ENCODE results near the gene PDE2A.

Gene PDE2A

DNA sequence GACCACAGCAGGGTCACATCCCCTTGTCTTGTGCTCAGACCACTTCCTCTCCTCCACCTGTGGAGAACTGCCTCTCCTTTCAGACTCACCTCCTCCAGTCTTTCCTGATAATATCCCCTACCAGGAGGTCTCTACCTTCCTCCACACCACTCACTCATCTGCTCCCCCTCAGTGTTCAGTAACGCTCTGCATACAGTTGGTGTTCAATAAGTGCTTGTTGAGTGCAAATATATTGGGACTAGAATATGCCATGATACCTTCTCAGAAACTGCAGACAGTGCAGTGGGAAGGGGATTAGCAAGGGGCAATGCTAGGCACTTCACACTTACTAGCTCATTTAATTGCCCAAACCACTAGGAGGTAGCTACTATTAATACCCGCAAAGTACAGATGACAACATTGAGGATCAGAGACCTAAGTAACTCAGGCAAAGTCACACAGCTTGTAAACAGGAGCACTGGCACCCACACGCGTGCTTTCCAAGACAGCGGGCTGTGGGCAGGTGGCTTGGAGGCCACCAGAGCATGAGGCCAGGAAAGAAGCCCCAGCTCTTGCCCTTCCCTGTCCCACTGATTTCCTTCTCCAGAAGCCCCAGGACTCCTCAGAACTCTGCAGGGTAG lies 8.1 kb upstream of the PDE2A start:
- no peak for DNase-seq

DNA sequence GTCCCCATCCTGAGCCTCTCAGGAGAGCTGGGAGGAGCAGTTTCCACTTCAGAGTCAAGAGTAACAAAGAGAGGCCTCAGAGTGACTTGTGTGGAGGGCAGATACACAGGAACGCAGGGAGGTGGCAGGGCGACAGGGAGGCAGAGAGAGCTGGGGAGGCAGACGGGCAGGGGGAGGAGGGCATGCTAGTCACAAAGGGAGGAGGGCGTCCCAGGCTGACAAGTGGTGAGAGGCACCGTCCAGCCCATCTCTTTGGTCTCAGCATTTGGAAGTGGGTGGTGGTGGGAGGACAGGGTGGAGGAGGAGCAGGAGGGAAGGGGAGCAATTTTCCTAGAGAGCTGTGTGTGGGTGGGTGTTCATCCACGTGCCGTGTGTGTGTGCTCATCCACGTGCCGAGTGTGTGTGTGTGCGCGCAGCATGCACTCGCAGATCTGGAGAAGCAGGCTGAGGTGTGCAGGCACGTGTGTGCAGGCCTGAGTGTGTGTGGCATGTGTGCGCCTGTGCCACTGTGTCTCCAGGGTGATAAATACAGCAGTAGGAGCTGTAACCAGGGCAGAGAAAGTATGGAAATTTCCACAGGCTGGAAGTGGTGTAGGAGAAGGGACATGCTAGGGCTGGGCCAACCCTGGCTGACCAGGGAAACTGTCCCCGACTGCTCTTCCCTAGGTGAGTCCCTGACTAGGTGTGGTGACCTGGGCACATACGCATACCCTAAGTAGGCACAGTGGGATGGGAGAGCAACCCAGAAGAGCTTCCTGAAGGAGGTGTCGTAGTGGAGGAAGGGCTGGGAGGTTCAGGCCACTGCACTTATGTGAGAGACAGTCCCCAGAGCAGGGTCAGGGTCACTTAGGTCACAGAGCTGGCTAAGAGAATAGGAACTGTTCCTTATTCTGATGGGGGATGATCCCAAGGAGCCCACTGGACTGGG lies 7.3 kb upstream of the PDE2A start:
- no peak for DNase-seq

DNA sequence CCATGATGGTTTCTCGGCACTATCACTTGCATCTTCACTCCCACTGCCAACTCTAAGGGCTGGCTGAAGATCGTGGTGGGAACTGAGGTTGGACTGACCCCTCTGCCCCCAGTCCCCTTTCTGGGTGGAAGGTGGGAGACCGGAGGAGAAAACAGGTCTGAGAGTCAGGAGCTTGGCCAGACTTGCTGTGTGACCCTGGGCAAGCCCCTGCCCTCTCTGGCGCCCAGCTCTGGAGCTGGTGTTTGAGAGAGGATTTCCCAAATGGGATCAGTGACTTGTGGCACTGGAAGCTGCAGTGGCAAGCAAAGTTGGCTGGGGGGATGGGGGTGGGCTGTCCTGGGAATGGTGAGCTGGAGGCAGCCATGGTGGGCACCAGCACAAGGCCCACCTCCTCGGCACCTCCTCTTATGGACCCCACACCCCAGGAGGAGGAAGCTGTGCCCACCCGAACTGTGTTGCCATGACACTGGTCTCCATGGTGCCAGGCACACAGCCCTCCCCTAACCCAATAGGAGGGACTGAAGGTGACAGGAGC lies 6.5 kb upstream of the PDE2A start:
- DNase-seq, result no peak

DNA sequence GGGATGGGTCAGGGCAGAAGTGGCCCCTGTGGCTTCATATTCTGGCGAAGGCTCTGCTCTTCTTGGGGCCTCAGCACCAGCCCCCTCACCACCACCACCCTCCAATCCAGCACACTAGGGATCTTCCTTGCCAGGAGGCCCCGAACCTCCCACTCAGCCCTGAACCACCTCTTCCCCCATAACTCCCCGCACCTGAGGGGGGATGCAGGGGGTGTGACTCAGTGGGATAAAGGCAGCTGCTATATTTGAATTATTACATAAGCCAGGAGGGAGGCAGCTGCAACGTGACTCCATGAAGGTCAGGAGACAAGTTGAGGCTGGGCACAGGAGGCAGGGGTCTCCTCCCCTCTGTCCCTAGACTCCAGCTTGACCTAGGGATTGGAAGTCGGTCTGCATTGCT lies 5.6 kb upstream of the PDE2A start:
- no peak for DNase-seq

DNA sequence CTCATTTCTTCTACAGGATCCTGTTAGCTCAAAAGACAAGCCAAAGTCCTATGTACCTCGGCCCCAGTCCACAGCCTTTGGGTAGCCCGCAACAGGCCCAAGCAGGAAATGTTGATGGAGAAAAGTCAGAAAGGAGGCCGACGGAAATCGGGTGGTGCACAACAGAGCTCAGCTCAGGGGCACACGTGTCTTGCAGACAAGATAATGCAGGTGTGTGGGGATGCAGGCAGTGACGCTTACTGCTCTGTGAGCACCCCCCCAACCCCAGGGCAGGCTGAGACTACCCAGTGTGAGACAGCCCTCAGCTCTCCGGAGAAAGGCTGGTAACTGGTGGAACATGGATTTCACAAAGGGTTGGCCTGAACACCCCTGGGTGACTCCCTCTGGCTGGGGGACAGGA lies 4.3 kb upstream of the PDE2A start:
- DNase-seq, result no peak

DNA sequence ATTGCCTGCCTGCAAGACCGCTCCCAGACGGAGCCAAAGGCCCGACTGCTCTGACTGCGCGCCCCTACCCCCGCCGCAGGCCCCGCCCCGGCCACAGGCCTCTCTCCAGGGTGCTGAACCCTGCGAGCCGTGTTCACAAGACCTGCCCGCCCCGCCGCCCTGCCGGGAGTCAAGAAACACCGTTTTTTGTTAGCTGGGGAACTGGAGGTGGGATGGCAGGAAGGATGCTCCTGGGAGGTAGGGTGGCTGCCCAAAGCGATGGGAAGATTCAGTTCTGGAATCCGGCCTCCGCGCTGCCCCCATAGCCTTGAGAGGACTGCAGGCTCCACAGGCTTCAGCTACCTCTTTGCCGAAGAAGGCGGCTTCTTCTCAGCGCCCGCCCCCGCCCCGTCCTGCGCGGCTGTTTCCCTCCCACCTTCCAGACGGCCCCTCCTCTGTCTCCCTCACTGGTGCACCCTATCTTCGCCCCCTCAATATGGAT lies 2.7 kb upstream of the PDE2A start:
- peak; percentile 86 for DNase-seq

DNA sequence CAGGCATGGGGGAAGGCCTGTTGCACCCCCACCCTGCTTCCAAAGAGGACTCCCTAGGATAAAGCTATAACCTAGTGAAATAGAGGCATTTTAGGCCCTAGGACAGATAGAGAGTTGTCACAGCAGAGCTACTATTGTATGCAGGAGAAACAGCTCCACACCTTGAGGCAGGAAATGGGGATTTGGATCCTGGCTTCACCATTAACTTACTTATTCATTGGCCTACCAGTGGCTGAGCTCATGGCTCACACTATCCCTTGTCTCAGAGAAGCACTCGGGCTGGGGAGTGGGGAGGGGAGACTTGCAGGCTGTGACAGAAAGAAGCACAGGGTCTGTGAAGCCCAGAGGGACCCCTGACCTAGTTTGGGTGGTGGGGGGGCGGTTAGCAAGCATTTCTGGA lies 999 bp upstream of the PDE2A start:
- no peak for DNase-seq

DNA sequence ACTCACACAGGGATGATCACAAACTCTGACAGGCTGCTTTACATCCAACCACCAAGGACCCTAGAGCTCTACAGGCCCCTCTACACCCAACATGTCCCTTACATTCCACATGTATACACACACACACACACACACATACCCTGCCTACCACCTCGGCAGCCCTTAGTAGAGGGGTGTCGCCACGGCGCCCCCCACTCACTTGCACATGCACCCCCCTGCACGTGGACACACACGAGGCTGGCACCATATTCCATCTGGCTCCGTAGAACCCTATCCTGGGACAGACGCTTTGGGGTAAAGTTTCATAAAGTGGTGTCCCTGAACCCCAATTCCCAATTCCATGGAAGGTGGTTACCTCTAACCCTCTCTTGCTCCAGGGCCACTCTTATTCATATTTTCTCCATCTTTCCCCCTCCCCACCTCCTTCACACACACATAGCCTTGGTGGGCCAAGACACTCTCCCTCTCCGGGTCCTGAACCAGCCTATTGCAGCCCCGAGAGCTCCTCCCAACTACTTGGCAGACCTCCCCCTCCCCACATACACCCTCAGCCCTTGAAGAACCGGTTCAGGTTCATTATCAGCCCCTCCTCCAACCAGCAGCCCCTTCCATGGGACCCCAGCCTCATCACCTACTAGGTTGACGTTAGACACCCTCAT lies 809 bp downstream of the PDE2A start:
- no peak for DNase-seq

DNA sequence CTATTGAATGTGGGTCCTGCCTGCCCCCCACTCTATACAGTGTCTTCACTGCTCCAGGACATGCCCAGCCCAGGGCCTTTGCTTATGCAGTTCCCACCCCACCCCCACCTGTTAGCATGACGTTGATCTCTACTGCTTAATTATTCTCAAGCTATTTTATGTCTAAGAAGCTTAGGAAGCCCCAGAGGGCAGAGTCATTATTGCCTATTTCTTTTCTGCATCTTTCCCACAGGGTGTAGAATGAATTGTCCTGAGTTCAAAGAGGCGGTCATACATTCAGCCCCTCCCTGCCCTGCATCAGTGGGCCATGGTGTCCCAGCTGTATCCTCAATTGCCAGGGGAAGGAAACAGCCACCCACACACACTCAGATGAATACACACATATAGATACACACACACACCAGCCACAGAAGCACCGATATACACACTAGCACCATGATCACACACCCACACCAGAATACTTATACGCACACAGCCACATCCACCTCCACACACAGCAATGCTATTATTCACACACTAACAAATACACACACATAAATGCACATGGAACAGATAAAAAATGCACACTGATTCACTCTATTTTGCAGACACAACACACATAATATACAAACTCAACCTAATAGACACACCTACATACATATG lies 1.5 kb downstream of the PDE2A start:
- DNase-seq, result no peak

DNA sequence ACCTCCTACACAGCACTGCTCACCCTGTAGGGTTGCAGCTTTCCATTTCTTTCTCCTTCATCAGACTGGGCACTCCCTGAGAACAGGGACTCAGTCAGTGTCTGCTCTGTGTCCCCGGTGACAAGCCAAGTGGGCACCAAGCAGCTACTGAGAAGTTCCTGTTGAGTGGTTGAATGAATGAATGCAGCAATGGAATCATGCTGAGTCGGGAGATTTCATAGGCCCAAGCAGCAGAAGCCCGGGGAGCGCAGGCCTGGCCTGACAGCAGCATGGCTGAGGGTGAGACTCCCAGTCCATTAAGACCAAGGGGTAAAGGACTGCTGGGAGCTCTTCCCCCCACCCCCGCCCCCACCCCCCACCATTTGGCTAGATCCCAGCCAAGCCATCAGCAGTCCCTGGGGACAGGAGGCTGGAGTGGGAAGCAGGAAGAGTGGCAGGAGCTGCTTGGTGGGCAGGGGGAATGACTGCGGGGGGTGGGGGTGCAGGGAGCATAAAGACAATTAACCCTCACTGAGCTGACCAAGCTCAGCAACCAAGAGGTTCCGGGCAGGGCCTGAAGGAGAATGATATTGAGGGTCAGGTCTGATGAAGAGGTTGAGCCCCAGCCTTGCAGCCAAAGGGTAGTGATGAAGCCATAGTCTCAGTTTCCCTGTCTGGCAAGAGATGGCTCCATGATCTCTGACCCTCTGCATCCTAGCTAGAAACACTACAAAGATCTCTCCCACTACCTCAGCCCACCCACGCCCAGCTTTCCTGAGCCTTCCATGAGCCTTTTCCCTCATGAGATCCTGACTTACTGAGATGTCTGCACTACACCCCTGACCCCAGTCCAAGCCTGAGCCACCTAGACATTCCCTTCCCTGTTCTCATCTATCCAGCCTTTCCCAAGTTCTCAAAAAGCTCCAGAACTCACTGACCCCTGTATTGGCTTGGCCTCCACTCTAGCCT lies 2.8 kb downstream of the PDE2A start:
- DNase-seq, result no peak

DNA sequence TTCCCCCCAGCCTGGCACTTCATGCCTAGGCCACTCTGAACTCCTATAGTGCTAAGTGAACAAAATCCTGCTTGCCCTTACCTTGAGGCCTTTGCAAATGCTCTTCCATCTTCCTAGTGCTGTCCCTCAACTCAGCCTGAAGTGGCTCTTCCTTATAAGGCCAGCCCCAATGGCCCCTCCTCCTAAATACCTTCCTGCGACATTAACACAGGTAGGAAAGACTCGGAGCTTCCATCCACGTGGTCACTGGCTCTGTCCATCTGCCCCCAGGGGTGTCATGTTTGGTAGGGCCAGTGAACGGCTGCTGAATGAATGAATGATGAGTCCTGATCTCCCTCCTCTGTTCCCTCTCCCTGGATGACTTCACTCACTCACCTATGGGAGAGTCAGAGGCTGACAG lies 4.2 kb downstream of the PDE2A start:
- no peak for DNase-seq

DNA sequence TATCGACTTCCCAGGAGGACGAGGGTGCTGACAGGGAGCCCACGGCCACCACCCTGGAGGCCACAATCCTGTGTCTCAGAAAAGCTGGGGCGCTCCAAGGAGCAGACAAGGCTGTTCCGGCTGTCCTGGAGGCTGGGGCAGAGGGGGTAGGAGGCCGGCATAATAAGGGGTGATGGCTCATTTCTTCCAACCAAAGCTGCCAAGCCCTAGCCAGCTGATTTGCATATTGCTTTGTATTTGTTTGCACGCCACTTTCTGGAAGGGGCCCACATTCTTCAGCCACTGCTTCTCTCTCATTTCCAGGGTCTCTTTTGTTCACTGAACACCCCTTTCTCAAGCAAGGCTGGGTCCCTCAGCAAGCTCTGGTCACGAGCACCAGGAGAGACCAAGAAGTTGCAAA lies 4.7 kb downstream of the PDE2A start:
- DNase-seq, result no peak

DNA sequence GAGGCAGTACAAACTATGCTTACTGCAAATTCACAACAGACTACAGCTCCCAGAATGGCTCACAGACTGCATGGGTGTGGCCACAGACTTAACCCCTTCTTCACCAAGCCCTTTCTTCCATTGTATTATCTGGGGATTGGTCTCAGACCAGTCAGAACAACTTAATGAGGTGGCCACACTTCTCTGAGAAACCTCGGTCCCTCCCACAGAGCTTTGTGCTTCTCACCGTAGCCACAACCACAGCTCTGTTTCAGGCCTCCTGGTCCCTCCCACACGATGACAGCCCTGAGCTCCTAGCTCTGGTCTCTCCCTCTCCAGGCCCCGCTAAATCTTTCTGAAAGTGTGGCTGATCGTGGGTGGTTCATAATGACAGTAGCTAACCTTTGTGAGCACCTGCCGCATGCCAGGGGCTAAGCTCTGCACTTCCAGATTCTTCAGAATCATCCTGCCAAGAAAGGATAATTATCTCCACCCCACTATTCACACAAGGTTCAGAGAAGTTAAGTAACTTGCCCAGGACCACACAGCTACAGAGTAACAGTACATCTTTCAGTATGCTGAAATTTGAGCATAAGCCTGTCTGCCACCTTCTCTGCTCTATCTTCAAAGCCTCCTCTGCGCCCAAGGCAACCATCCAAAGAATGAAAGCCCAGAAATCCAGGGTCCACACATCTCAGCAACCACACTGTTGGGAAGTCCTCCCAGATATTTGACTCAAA lies 5.4 kb downstream of the PDE2A start:
- no peak for DNase-seq

DNA sequence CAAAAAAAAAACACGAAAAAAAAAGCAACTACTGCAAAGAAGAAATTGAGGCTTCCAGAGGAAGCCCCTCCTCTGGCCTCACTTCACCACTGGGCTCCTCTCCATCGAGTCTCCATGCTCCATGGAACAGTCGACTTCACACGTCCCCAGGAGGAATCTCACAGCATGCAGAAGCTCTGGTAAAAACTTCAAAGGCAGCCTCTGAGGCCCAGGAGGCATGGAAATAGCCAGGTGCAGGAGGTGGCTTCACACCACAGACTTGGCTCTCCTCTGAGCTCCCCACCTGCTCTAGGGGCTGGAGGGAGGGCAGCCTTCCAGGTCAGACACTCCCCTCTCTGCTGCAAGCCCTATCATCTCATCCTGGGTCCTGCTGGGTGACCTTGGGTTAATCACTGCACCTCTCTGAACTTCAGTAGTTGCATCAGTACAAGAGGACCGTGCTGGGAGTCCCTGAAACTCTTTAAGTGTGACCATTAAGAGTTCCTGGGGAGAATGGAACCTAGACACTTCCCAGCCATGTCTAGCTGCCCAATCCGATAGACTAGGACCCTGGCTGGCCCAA lies 8.2 kb downstream of the PDE2A start:
- no peak for DNase-seq

DNA sequence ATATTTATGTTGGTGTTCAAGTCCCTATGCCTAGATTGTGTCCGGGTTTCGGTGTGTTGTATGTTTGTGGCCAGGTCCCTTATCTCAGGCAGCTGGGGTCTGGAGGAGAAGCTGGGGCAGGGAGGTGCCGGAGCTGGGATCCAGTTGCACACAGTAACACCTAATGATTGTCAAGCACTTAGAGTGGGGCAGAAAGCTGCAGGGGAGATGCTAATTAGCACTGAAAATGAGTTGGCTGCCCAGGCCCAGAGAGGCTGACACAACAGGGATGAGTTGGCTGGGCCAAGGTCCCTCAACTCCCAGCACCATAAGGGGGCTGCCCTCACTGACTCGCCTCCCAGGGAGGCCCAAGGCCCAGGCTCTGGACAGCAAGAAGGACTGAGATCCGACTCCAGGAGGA lies 12.2 kb downstream of the PDE2A start:
- DNase-seq, result no peak

DNA sequence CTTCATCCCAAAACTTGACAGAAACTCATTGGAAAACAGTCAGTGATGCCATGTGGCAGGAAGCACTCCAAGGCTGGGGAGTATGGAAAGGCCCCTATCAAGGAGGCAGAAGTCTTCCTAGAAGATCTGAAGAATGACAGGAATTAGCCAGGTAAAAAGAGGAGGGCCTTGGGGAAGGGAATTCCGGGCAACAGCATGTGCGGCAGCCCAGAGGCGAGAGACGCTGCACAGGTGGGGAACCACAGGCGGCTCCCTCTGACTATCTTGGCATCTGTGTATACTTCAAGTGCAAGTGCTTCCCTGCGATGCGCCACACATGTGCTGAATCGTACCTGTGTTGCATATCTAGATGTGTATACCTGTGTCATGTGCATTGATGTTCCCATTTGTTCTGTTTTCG lies 12.7 kb downstream of the PDE2A start:
- no peak for DNase-seq

DNA sequence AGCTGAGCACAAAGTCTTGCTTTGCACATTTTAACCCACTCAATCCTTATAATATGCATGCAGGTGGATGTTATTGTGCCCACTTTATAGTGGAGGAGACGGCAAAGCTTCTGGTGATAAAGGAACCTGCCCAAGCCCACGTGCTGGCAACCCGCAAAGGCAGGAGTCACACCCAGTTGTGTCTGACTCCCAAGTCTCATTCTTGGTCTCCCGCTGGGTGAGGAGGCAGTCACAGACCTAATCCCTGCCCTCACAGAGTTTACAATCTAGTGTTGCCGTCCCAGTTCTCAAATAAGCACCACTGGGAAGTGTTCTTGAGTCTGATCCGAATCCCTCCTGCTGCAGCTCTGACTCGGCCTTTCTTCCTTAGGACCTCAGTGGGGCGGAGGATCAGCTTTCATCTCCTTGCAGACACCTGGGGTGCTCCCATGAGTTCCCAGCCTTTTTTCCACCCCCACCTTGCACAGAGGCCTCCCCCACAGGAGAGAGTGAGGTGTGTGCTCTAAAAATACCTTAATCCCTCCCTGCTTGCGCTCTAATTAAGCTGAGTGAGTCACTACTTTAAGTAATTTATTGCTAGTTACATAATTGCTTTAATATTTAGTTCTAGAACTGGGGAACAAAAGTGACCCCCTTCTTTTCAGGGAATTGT lies 15.1 kb downstream of the PDE2A start:
- DNase-seq, result no peak

DNA sequence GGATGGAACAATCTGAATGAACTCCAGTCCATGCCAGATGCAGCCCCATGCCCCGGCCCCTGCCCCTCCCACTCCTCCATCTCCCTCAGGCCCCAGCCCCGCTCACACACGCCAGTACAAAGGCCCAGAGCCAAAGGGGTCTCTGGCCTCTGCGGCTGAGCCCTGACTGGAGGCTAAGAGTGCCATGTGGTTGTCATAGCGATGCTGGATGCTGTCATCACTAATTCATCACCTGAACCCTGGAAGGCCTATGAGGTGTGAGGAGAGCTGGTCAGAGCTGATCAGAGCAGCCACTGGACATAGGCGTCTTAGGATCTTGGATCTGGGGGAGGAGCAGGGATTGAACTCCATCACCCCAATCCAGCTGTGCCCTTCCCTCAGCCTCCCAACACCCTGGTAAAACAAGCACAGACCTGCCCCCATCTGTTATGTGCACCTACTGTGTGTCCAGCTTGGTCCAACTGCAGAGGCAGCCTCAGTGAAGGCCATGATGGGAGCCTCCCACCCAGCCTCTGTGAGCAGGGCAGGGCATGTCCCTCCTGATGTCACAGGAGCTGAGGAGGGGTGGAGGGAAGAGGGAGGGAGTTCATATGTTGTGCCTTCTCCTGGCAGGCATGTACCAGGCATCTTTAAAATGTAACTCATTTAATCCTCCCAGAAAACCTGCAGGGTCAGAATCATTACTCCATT lies 16.7 kb downstream of the PDE2A start:
- no peak for DNase-seq

DNA sequence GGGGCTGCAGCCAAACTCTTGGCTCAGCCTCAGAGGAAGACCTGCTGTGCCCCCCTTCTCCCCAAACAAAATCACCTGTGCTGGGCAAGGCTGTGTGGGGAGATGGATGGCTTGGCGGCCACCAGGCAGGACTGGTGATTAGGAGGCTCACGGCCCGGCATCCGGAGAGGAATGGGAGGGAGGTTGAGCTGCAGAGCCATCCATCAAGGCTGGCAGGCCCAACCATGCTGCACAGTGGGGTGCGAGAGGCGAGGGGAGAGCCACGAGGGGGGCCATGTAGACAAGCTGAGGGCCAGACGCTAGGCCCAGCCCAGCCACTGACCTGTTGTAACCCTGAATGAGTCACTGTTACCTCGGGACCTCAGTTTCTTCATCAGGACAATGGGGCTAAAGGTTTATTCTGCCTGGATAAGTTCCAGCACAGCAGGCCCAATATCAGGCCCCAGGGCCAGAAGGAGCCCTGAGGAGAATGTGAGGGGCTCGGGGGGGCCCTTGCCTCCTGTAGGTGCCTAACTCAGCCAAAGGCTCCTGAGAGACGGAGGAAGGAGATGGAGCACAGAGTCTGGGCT lies 18.2 kb downstream of the PDE2A start:
- DNase-seq, result no peak
